ENCODE results near the gene KRTAP4-5. TPM values are rescaled to one million over a fixed set of nuclear protein-coding genes. Genes with fewer than 3 reads are reported as not detected.

The KRTAP4-5 gene
- total and polyA plus RNA-seq, 3 donors from 2014 or later, result not detected

DNA sequence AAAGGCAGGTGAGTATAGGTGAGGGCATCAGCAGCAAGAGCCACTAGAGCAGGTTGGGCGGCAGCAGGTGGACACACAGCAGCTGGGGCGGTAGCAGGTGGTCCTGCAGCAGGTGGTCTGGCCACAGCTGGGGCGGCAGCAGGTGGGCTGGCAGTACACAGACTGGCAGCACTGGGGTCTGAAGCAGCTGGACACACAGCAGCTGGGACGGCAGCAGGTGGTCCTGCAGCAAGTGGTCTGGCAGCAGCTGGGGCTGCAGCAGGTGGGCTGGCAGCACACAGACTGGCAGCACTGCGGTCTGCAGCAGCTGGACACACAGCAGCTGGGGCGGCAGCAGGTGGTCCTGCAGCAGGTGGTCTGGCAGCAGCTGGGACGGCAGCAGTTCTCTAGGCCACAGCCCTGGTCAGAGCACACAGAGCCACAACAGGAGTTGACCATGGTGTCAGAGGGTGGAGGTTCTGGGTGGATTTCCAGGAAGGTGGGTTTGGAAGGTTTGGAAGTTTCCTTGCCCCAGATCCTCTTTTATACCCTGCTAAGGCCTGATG, 28.2 kb upstream of the KRTAP4-5 start, which contains the start of gene KRTAP4-2:
KRTAP4-2 (minus strand) TSS at position 495 of the 545 bp plus-strand sequence; CDS start at position 438, 57 bp downstream.
- no peaks in the 10 kb centered on the region for H3K36me3 ChIP-seq (ENCODE audit: low read depth, missing control alignments)
- 87 to 97% methylated on average over 3 to 6 of the region's 7 CpGs for WGBS, 2 donors
- TF ChIP-seq POLR2A (IDR thresholded peaks at IDR 0.05) (no peak), CTCF (IDR thresholded peaks at IDR 0.05) (no peak)
- no peaks in the 10 kb centered on the region for H3K27me3 ChIP-seq
- H3K27ac ChIP-seq, result no peak within 1 kb of the TSS
- no peaks in the 10 kb centered on the region for H3K9me3 ChIP-seq
- intact Hi-C loops (cut with DNase I; ENCODE audit: low total_unique reads), result no loop called here
- H3K4me3 ChIP-seq, result no peak within 1 kb of the TSS
- no peak for DNase-seq
- no peaks in the 10 kb centered on the region for H3K4me1 ChIP-seq

- Histone ChIP-seq H3K36me3 (ENCODE audit: low read depth, missing control alignments) (no peaks in the 10 kb centered on the region), H3K4me1 (no peaks in the 10 kb centered on the region), H3K27me3 (no peaks in the 10 kb centered on the region), H3K27ac (no peak overlapping the region), H3K4me3 (no peak overlapping the region), H3K9me3 (no peaks in the 10 kb centered on the region)
- WGBS, 2 donors, result 70 to 73% methylated on average over 3 of the region's 3 CpGs
- DNase-seq, result no peak
- intact Hi-C loops (cut with DNase I; ENCODE audit: low total_unique reads), result no loop called here
- TF ChIP-seq POLR2A (IDR thresholded peaks at IDR 0.05), result no peak
- TF ChIP-seq CTCF (IDR thresholded peaks at IDR 0.05), result no peak
Measured at GRCh38 chr17:41176744-41177387, 27.2 kb upstream of the KRTAP4-5 start.

DNA sequence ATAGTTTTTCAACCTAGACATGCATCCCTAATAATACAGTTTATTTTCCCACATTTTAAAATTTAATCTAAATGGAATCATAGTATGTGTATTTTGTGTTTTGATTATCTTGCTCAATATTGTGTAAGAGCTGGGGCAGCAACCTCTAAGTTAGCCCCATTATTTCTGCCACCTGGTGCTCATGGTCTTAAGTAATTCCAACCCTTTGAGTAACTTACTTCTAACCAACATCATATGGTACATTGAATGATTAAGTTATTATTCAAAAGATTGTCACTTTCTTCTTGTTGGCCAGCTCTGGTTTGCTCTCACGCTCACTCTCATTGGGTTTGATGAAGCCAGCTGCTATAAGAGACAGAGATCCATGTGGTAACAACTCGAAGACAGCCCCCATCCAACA, 22.3 kb upstream of the KRTAP4-5 start:
- no peaks in the 10 kb centered on the region for H3K9me3 ChIP-seq
- H3K27ac ChIP-seq, result no peak overlapping the region
- intact Hi-C loops (cut with DNase I; ENCODE audit: low total_unique reads), result no loop called here
- no peak for DNase-seq
- 85 to 86% methylated on average over 2 of the region's 2 CpGs for WGBS, 2 donors
- no peaks in the 10 kb centered on the region for H3K4me1 ChIP-seq
- H3K4me3 ChIP-seq, result no peak overlapping the region
- TF ChIP-seq POLR2A (IDR thresholded peaks at IDR 0.05) (no peak), CTCF (IDR thresholded peaks at IDR 0.05) (no peak)
- no peaks in the 10 kb centered on the region for H3K27me3 ChIP-seq
- H3K36me3 ChIP-seq (ENCODE audit: low read depth, missing control alignments), result no peaks in the 10 kb centered on the region

- H3K36me3 ChIP-seq (ENCODE audit: low read depth, missing control alignments), result no peaks in the 10 kb centered on the region
- TF ChIP-seq CTCF (IDR thresholded peaks at IDR 0.05), result no peak
- TF ChIP-seq POLR2A (IDR thresholded peaks at IDR 0.05), result no peak
- no peaks in the 10 kb centered on the region for H3K27me3 ChIP-seq
- no peak within 1 kb of the TSS for H3K4me3 ChIP-seq
- H3K9me3 ChIP-seq, result no peaks in the 10 kb centered on the region
- WGBS, 2 donors, result 44 to 60% methylated on average over 1 of the region's 1 CpG
- DNase-seq, result no peak
- intact Hi-C loops (cut with DNase I; ENCODE audit: low total_unique reads), result no loop called here
- H3K27ac ChIP-seq, result no peak within 1 kb of the TSS
- no peaks in the 10 kb centered on the region for H3K4me1 ChIP-seq
Measured at GRCh38 chr17:41168121-41168520, 18.5 kb upstream of the KRTAP4-5 start, which contains the start of gene KRTAP4-3. Gene KRTAP4-3, minus strand, starts transcription at chr17:41168221. Its CDS starts 49 bp downstream, at chr17:41168172.

- TF ChIP-seq POLR2A (IDR thresholded peaks at IDR 0.05), result no peak
- TF ChIP-seq CTCF (IDR thresholded peaks at IDR 0.05), result no peak
- no peak overlapping the region for H3K4me3 ChIP-seq
- no peaks in the 10 kb centered on the region for H3K27me3 ChIP-seq
- no peak for DNase-seq
- no peaks in the 10 kb centered on the region for H3K9me3 ChIP-seq
- WGBS, 2 donors, result 78 to 84% methylated on average over 6 to 7 of the region's 7 CpGs
- no peaks in the 10 kb centered on the region for H3K4me1 ChIP-seq
- intact Hi-C loops (cut with DNase I; ENCODE audit: low total_unique reads), result no loop called here
- no peak overlapping the region for H3K27ac ChIP-seq
- H3K36me3 ChIP-seq (ENCODE audit: low read depth, missing control alignments), result no peaks in the 10 kb centered on the region
Measured at GRCh38 chr17:41167561-41167960, 17.9 kb upstream of the KRTAP4-5 start.

Measured in testis (tissue), 3 donors.